IMR-90 (cell line): ENCODE data around the gene PRTFDC1. TPM values are rescaled to one million over a fixed set of nuclear protein-coding genes. Genes with fewer than 3 reads are reported as not detected.

Source experiments
- ATAC-seq: fragments of 200-7000 bp; cut with Tn5 transposase; 2 replicates; pipeline ENCODE4 v1.9.1; 2020; ENCODE audit warnings: low read depth, mild to moderate bottlenecking, moderate library complexity
- BruUV-seq: library from RNA; stranded (reverse); fragments of 400-500 nt; replicated peaks from 2 replicates; lab custom pipeline; 2021; lab: Mats Ljungman, UMichigan
- CTCF ChIA-PET: fragments of 300-600 bp; formaldehyde crosslinking; extraction: SDS; loops from one replicate; lab custom pipeline; 2021; ENCODE audit warnings: antibody characterized with exemption; lab: Yijun Ruan, JAX
- POLR2A ChIA-PET: fragments of 300-600 bp; sonication (Branson Sonifier 250); formaldehyde crosslinking; loops from one replicate; lab custom pipeline; 2022; ENCODE audit warnings: antibody characterized with exemption; ENCODE audit not compliant: unreplicated experiment; lab: Charles Lee
- DNase-seq: peaks from one replicate; pipeline ENCODE4 v3.0.0; 2013
- H2AFZ ChIP-seq: replicated peaks from 2 replicates; pipeline ENCODE3; 2013; ENCODE audit warnings: low read length, mild to moderate bottlenecking; ENCODE audit not compliant: poor library complexity
- H2AK5ac ChIP-seq: 2 replicates; pipeline ENCODE4 v1.6.1; 2013; ENCODE audit warnings: low read depth, low read length, inconsistent platforms
- H2AK9ac ChIP-seq: replicated peaks from 2 replicates; pipeline ENCODE3; 2013; ENCODE audit warnings: mild to moderate bottlenecking, low read depth, low read length, moderate library complexity; ENCODE audit not compliant: poor library complexity
- H2BK120ac ChIP-seq: 2 replicates; pipeline ENCODE4 v1.6.1; 2013; ENCODE audit warnings: low read depth, low read length, inconsistent platforms
- H2BK15ac ChIP-seq: 3 replicates; pipeline ENCODE4 v1.6.1; 2013; ENCODE audit warnings: low read depth, low read length, inconsistent platforms
- H2BK20ac ChIP-seq: 2 replicates; pipeline ENCODE4 v1.6.1; 2013; ENCODE audit warnings: low read depth, mild to moderate bottlenecking, inconsistent platforms, low read length, moderate library complexity
- H2BK5ac ChIP-seq: 2 replicates; pipeline ENCODE4 v1.6.1; 2013; ENCODE audit warnings: mild to moderate bottlenecking, low read depth, low read length, inconsistent platforms; ENCODE audit not compliant: poor library complexity, severe bottlenecking
- H3K14ac ChIP-seq: replicated peaks from 2 replicates; pipeline ENCODE4 v1.6.1; 2013; ENCODE audit warnings: low read depth, low read length, inconsistent platforms
- H3K18ac ChIP-seq: 2 replicates; pipeline ENCODE4 v1.6.1; 2013; ENCODE audit warnings: low read depth, low read length, control low read depth
- H3K23ac ChIP-seq: 2 replicates; pipeline ENCODE4 v1.6.1; 2013; ENCODE audit warnings: low read depth, low read length, inconsistent platforms
- H3K27ac ChIP-seq: 2 replicates; pipeline ENCODE4 v1.5.1; 2013; ENCODE audit warnings: mild to moderate bottlenecking, control low read depth, low read length; ENCODE audit not compliant: insufficient read depth
- H3K27me3 ChIP-seq: 2 replicates; pipeline ENCODE4 v1.6.1; 2013; ENCODE audit warnings: low read length; ENCODE audit not compliant: control insufficient read depth, insufficient read depth
- H3K36me3 ChIP-seq: 2 replicates; pipeline ENCODE4 v1.6.1; 2013; ENCODE audit warnings: low read length, mixed read lengths; ENCODE audit not compliant: control insufficient read depth, insufficient read depth
- H3K4ac ChIP-seq: 2 replicates; pipeline ENCODE4 v1.6.1; 2013; ENCODE audit warnings: low read depth, low read length, inconsistent platforms
- H3K4me1 ChIP-seq: 2 replicates; pipeline ENCODE4 v1.6.1; 2013; ENCODE audit warnings: low read length, mixed read lengths; ENCODE audit not compliant: control insufficient read depth, insufficient read depth
- H3K4me2 ChIP-seq: 2 replicates; pipeline ENCODE4 v1.6.1; 2013; ENCODE audit warnings: low read depth, mild to moderate bottlenecking, control low read depth, low read length, moderate library complexity
- H3K4me3 ChIP-seq: 2 replicates; pipeline ENCODE4 v1.5.1; 2013; ENCODE audit warnings: low read depth, mild to moderate bottlenecking, control low read depth, low read length, moderate library complexity; ENCODE audit not compliant: insufficient read depth
- H3K56ac ChIP-seq: 2 replicates; pipeline ENCODE4 v1.6.1; 2013; ENCODE audit warnings: low read length, inconsistent platforms; ENCODE audit not compliant: insufficient read depth; ENCODE audit errors: extremely low read depth
- H3K79me1 ChIP-seq, 2 experiments: 2 replicates each; pipeline ENCODE4 v1.6.1; 2013; ENCODE audit warnings: low read length in 2 of 2, inconsistent platforms in 1 of 2, low read depth in 1 of 2
- H3K9ac ChIP-seq: 2 replicates; pipeline ENCODE4 v1.6.1; 2013; ENCODE audit warnings: low read depth, low read length, control low read depth
- H3K9me1 ChIP-seq: 2 replicates; pipeline ENCODE4 v1.6.1; 2013; ENCODE audit warnings: low read length, inconsistent platforms; ENCODE audit not compliant: insufficient read depth
- H3K9me3 ChIP-seq: 2 replicates; pipeline ENCODE4 v1.6.1; 2013; ENCODE audit warnings: low read length; ENCODE audit not compliant: control insufficient read depth, insufficient read depth
- H4K20me1 ChIP-seq: 2 replicates; pipeline ENCODE4 v1.6.1; 2013; ENCODE audit warnings: low read length, inconsistent platforms; ENCODE audit not compliant: insufficient read depth
- H4K5ac ChIP-seq: 2 replicates; pipeline ENCODE4 v1.6.1; 2013; ENCODE audit warnings: mild to moderate bottlenecking, low read depth, low read length, control low read depth
- H4K8ac ChIP-seq, 2 experiments: 2 replicates each; pipeline ENCODE4 v1.6.1; 2013; ENCODE audit warnings: low read depth in 2 of 2, low read length in 2 of 2, control low read depth in 1 of 2, inconsistent platforms in 1 of 2
- H4K91ac ChIP-seq: 2 replicates; pipeline ENCODE4 v1.6.1; 2013; ENCODE audit warnings: low read depth, low read length, inconsistent platforms; ENCODE audit not compliant: insufficient read depth
- BHLHE40 ChIP-seq: fragments of 150-350 bp; IDR thresholded peaks from 2 replicates; pipeline ENCODE4 v1.6.1; 2016; ENCODE audit warnings: mild to moderate bottlenecking, low read depth, low read length
- CEBPB ChIP-seq: IDR thresholded peaks from 2 replicates; pipeline ENCODE4 v1.6.1; 2012; ENCODE audit warnings: low read depth, low read length, improper control_type of control experiment
- CHD1 ChIP-seq: IDR thresholded peaks from 2 replicates; pipeline ENCODE4 v1.6.1; 2012; ENCODE audit warnings: low read depth, low read length, improper control_type of control experiment
- CTCF ChIP-seq: conservative IDR thresholded peaks from 2 replicates; pipeline ENCODE4 v1.5.1; 2012; ENCODE audit warnings: mild to moderate bottlenecking, low read depth, low read length, improper control_type of control experiment
- ELK1 ChIP-seq: fragments of 150-350 bp; IDR thresholded peaks from 2 replicates; pipeline ENCODE4 v1.6.1; 2016; ENCODE audit warnings: low read depth, mild to moderate bottlenecking, low read length, moderate library complexity, borderline replicate concordance
- FOS ChIP-seq: fragments of 150-350 bp; IDR thresholded peaks from 2 replicates; pipeline ENCODE4 v1.6.1; 2016; ENCODE audit warnings: low read depth, low read length
- MAFK ChIP-seq: IDR thresholded peaks from 2 replicates; pipeline ENCODE4 v1.6.1; 2012; ENCODE audit warnings: low read depth, low read length, improper control_type of control experiment
- MAZ ChIP-seq: IDR thresholded peaks from 2 replicates; pipeline ENCODE4 v1.6.1; 2012; ENCODE audit warnings: low read depth, mild to moderate bottlenecking, low read length, improper control_type of control experiment, moderate library complexity, borderline replicate concordance
- MXI1 ChIP-seq: IDR thresholded peaks from 2 replicates; pipeline ENCODE4 v1.6.1; 2012; ENCODE audit warnings: low read depth, mild to moderate bottlenecking, low read length, moderate library complexity, borderline replicate concordance
- NFE2L2 ChIP-seq: fragments of 150-350 bp; IDR thresholded peaks from 2 replicates; pipeline ENCODE4 v1.6.1; 2016; ENCODE audit warnings: low read depth, mild to moderate bottlenecking, low read length
- SMC3 ChIP-seq: fragments of 150-350 bp; IDR thresholded peaks from 2 replicates; pipeline ENCODE4 v1.6.1; 2016; ENCODE audit warnings: low read depth, mild to moderate bottlenecking, antibody characterized with exemption, low read length, moderate library complexity
- dilution Hi-C: fragments of 300-500 bp; cut with HindIII; formaldehyde crosslinking; loops from one replicate; pipeline ENCODE4 v1.14.3; 2018; ENCODE audit warnings: low sequenced_read_pairs; ENCODE audit not compliant: unreplicated experiment
- in situ Hi-C: fragments of 300-500 bp; cut with MboI; formaldehyde crosslinking; loops from 3 replicates; pipeline ENCODE4 v1.14.3; 2019; ENCODE audit warnings: low sequenced_read_pairs, inconsistent platforms, mixed read lengths
- intact Hi-C: fragments of 100-400 bp; cut with micrococcal nuclease; formaldehyde crosslinking; loops from 2 replicates; pipeline ENCODE4 v1.10.0; 2022
- polyA plus RNA-seq, 3 experiments: library from polyadenylated mRNA; depleted of rRNA; stranded (reverse); fragments of >200 nt; gene quantifications; 2 replicates each; pipeline ENCODE4 v1.2.3, GENCODE V29; 2012; ENCODE audit warnings: low replicate concordance in 1 of 3
- total RNA-seq: library from RNA; depleted of rRNA; stranded (reverse); fragments of >200 nt; gene quantifications from 2 replicates; pipeline ENCODE4 v1.2.3, GENCODE V29; 2012
- TF ChIP-seq, protein P1 (sequence below): fragments of 150-350 bp; IDR thresholded peaks from 2 replicates; pipeline ENCODE4 v1.6.1; 2017; ENCODE audit warnings: mild to moderate bottlenecking, antibody characterized with exemption, low read length, low read depth

The PRTFDC1 gene
- total and polyA plus RNA-seq, 2 of the 4 experiments (the other 2 are of a cell fraction) = 12.3 to 17.9 TPM

GRCh38 chr10:24853661-24854060, 98.7 kb downstream of the PRTFDC1 start:
- Histone ChIP-seq H4K91ac (no peak overlapping the region), H2AK9ac (no peak overlapping the region), H2AFZ (no peak overlapping the region), H4K8ac (no peak overlapping the region), H3K4me2 (no peak overlapping the region), H2BK5ac (no peak overlapping the region), H2BK15ac (no peak overlapping the region), H3K36me3 (no peaks in the 10 kb centered on the region), H3K9me3 (no peaks in the 10 kb centered on the region), H3K14ac (no peak overlapping the region), H3K27me3 (no peaks in the 10 kb centered on the region), H3K4me3 (no peak overlapping the region), H2BK20ac (no peak overlapping the region), H3K27ac (no peak overlapping the region), H4K5ac (no peak overlapping the region), H3K23ac (no peak overlapping the region), H3K9ac (no peak overlapping the region), H3K56ac (no peak overlapping the region), H4K20me1 (no peaks in the 10 kb centered on the region), H3K4me1 (peaks cover 4% of the 10 kb centered on the region), H3K9me1 (peaks cover 2% of the 10 kb centered on the region), H3K79me1 (no peaks in the 10 kb centered on the region), H3K18ac (no peak overlapping the region), H3K4ac (no peak overlapping the region), H2BK120ac (no peak overlapping the region), H2AK5ac (no peak overlapping the region)
- TF ChIP-seq SMC3 = no peak
- TF ChIP-seq MAFK = no peak
- no peak for TF ChIP-seq CEBPB
- no peak for TF ChIP-seq ELK1
- TF ChIP-seq FOS = no peak
- no peak for TF ChIP-seq MAZ
- no peak for TF ChIP-seq NFE2L2
- TF ChIP-seq, protein P1, sequence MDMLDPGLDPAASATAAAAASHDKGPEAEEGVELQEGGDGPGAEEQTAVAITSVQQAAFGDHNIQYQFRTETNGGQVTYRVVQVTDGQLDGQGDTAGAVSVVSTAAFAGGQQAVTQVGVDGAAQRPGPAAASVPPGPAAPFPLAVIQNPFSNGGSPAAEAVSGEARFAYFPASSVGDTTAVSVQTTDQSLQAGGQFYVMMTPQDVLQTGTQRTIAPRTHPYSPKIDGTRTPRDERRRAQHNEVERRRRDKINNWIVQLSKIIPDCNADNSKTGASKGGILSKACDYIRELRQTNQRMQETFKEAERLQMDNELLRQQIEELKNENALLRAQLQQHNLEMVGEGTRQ = no peak
- TF ChIP-seq BHLHE40 = no peak
- no peak for TF ChIP-seq CHD1
- no peak for TF ChIP-seq CTCF
- no peak for TF ChIP-seq MXI1
- POLR2A ChIA-PET = no interaction called here
- dilution Hi-C loops (no loop called here), intact Hi-C loops (no loop called here), in situ Hi-C loops (no loop called here)
- BruUV-seq = no TSS peak
- CTCF ChIA-PET = interaction anchor here (2.1 kb wide), 1 partner anchor 11 kb away, joined by 4 read pairs; no protein-coding TSS in a partner anchor
- ATAC-seq (no peak), DNase-seq (peak; percentile 17)
